Stimulated activated CD4-positive, alpha-beta T cell treated with anti-CD3 and anti-CD28 coated beads, Interleukin-12 subunit alpha, Interleukin-12 subunit beta, amount 100 ng/mL, for 48 hours (primary cell): ENCODE results near the gene HYAL1.

Experiments
- DNase-seq, 3 donors: peaks; one replicate each; pipeline ENCODE4 v3.0.0-alpha.2; 2020; ENCODE audit warnings: low read depth in 2 of 3, low spot score in 1 of 3

HYAL1 gene

GRCh38 chr3:50303013-50303815 is at the start of gene HYAL1:
Gene HYAL1 (minus strand): TSS chr3:50303574. CDS start chr3:50302956, 618 bp downstream.
- no peak for DNase-seq

GRCh38 chr3:50352781-50353180 is 49.4 kb upstream of the HYAL1 start:
- DNase-seq: no peak

GRCh38 chr3:50351323-50351697 is 47.9 kb upstream of the HYAL1 start:
- DNase-seq: no peak

GRCh38 chr3:50350527-50351322 is 47.4 kb upstream of the HYAL1 start, which contains the start of the genes CYB561D2 and NPRL2:
Gene CYB561D2 (plus strand): TSS chr3:50350862. CDS start chr3:50351434, 572 bp downstream.
Gene NPRL2 (minus strand): TSS chr3:50350775. CDS start chr3:50350652, 123 bp downstream.
- peak; percentile 97 to 98 (median 98) for DNase-seq

GRCh38 chr3:50350213-50350526 is 46.8 kb upstream of the HYAL1 start:
- no peak for DNase-seq

GRCh38 chr3:50347187-50347813 is 43.9 kb upstream of the HYAL1 start:
- peak in 2 of 3 donors; percentile 61 to 62 for DNase-seq

GRCh38 chr3:50345586-50346234 is 42.3 kb upstream of the HYAL1 start, which contains the start of gene ZMYND10:
Gene ZMYND10 (minus strand): TSS chr3:50345732. CDS start chr3:50345579, 153 bp downstream.
- DNase-seq: peak; percentile 53 to 73 (median 63)

GRCh38 chr3:50345008-50345407 is 41.6 kb upstream of the HYAL1 start:
- DNase-seq: no peak

GRCh38 chr3:50342813-50343633 is 39.6 kb upstream of the HYAL1 start:
- DNase-seq: no peak

- no peak for DNase-seq
These were observed 38.7 kb upstream of the HYAL1 start for GRCh38 chr3:50341996-50342650.

- no peak for DNase-seq
These were observed 38.2 kb upstream of the HYAL1 start for GRCh38 chr3:50341537-50341936.

GRCh38 chr3:50340448-50341329 is 37.3 kb upstream of the HYAL1 start, which contains the start of gene RASSF1:
Gene RASSF1 (minus strand): TSS chr3:50340836. CDS start chr3:50340805, 31 bp downstream.
- DNase-seq: peak; percentile 53 to 74 (median 57)

- DNase-seq: no peak
These were observed 36.7 kb upstream of the HYAL1 start for GRCh38 chr3:50340147-50340447.

- DNase-seq: no peak
These were observed 36.2 kb upstream of the HYAL1 start for GRCh38 chr3:50339485-50340146.

GRCh38 chr3:50338965-50339364 is 35.6 kb upstream of the HYAL1 start:
- no peak for DNase-seq

GRCh38 chr3:50337175-50337861 is 33.9 kb upstream of the HYAL1 start:
- DNase-seq: peak; percentile 94 to 97 (median 95)

- peak in 1 of 3 donors; percentile 44 for DNase-seq
These were observed 33.2 kb upstream of the HYAL1 start for GRCh38 chr3:50336452-50337174.
